SK-N-SH treated with all-trans-retinoic acid at 6 μM for 48 hours (cell line): ENCODE results near the gene KRT4.

Experiments
- ATAC-seq: fragments of 200-7000 bp; cut with Tn5 transposase; 3 replicates; pipeline ENCODE4 v1.9.1; 2020; ENCODE audit warnings: mild to moderate bottlenecking, moderate library complexity
- ARNTL ChIP-seq: fragments of 450-650 bp; formaldehyde crosslinking; IDR thresholded peaks from 2 replicates; pipeline ENCODE4 v1.5.0; 2020; ENCODE audit warnings: low read depth, mild to moderate bottlenecking, moderate library complexity, borderline replicate concordance
- CSDC2 ChIP-seq: fragments of 250-450 bp; sonication (Bioruptor Pico); IDR thresholded peaks from 2 replicates; pipeline ENCODE4 v1.5.0; 2020; ENCODE audit warnings: mild to moderate bottlenecking, moderate library complexity
- ESRRG ChIP-seq: fragments of 250-450 bp; sonication (Bioruptor Pico); IDR thresholded peaks from 2 replicates; pipeline ENCODE4 v1.6.1; 2021; ENCODE audit warnings: mild to moderate bottlenecking
- GLIS3 ChIP-seq: fragments of 250-450 bp; sonication (Bioruptor Pico); IDR thresholded peaks from 2 replicates; pipeline ENCODE4 v1.5.0; 2020; ENCODE audit warnings: mild to moderate bottlenecking, moderate library complexity
- ISL1 ChIP-seq: fragments of 250-450 bp; sonication (Bioruptor Pico); IDR thresholded peaks from 2 replicates; pipeline ENCODE4 v2.1.2; 2022; ENCODE audit warnings: mild to moderate bottlenecking, moderate library complexity
- OSR1 ChIP-seq: fragments of 250-450 bp; sonication (Bioruptor Pico); IDR thresholded peaks from 2 replicates; pipeline ENCODE4 v1.8.0; 2022; ENCODE audit warnings: moderate library complexity, mild to moderate bottlenecking, inconsistent platforms
- POU6F1 ChIP-seq: fragments of 250-450 bp; sonication (Bioruptor Pico); IDR thresholded peaks from 2 replicates; pipeline ENCODE4 v1.8.0; 2021; ENCODE audit warnings: low read depth, mild to moderate bottlenecking, moderate library complexity, borderline replicate concordance
- RARB ChIP-seq: fragments of 250-450 bp; sonication (Bioruptor Pico); IDR thresholded peaks from 2 replicates; pipeline ENCODE4 v1.8.0; 2021; ENCODE audit warnings: mild to moderate bottlenecking, moderate library complexity
- SNAI2 ChIP-seq: fragments of 250-450 bp; sonication (Bioruptor Pico); IDR thresholded peaks from 2 replicates; pipeline ENCODE4 v1.5.0; 2020; ENCODE audit warnings: mild to moderate bottlenecking, moderate library complexity
- TCF4 ChIP-seq: fragments of 250-450 bp; sonication (Bioruptor Pico); IDR thresholded peaks from 2 replicates; pipeline ENCODE4 v1.8.0; 2021; ENCODE audit warnings: mild to moderate bottlenecking, moderate library complexity, borderline replicate concordance
- TOX ChIP-seq: fragments of 250-450 bp; sonication (Bioruptor Pico); IDR thresholded peaks from 2 replicates; pipeline ENCODE4 v1.8.0; 2021; ENCODE audit warnings: mild to moderate bottlenecking, moderate library complexity, borderline replicate concordance
- TSHZ2 ChIP-seq: fragments of 250-450 bp; sonication (Bioruptor Pico); IDR thresholded peaks from 2 replicates; pipeline ENCODE4 v1.5.0; 2020; ENCODE audit warnings: mild to moderate bottlenecking, moderate library complexity
- ZC3H10 ChIP-seq: fragments of 250-450 bp; sonication (Bioruptor Pico); IDR thresholded peaks from 2 replicates; pipeline ENCODE4 v1.5.1; 2021; ENCODE audit warnings: mild to moderate bottlenecking, moderate library complexity
- ZFP3 ChIP-seq: fragments of 250-450 bp; sonication (Bioruptor Pico); IDR thresholded peaks from 2 replicates; pipeline ENCODE4 v1.5.0; 2020; ENCODE audit warnings: mild to moderate bottlenecking, moderate library complexity
- ZFP30 ChIP-seq: fragments of 450-650 bp; formaldehyde crosslinking; IDR thresholded peaks from 2 replicates; pipeline ENCODE4 v1.5.0; 2022; ENCODE audit warnings: mild to moderate bottlenecking, moderate library complexity
- ZNF565 ChIP-seq: fragments of 450-650 bp; formaldehyde crosslinking; conservative IDR thresholded peaks from 2 replicates; pipeline ENCODE4 v1.5.0; 2020; ENCODE audit warnings: low read depth, mild to moderate bottlenecking, moderate library complexity
- ZNF70 ChIP-seq: fragments of 450-650 bp; formaldehyde crosslinking; IDR thresholded peaks from 2 replicates; pipeline ENCODE4 v1.5.0; 2020; ENCODE audit warnings: mild to moderate bottlenecking, moderate library complexity
- ZNF8 ChIP-seq: fragments of 450-650 bp; formaldehyde crosslinking; IDR thresholded peaks from 2 replicates; pipeline ENCODE4 v1.5.0; 2020; ENCODE audit warnings: mild to moderate bottlenecking, moderate library complexity
- TF ChIP-seq, protein P1 (sequence below): fragments of 250-450 bp; sonication (Bioruptor Pico); IDR thresholded peaks from 2 replicates; pipeline ENCODE4 v1.5.1; 2021; ENCODE audit warnings: mild to moderate bottlenecking, moderate library complexity
- TF ChIP-seq, protein P2 (sequence below): fragments of 250-450 bp; sonication (Bioruptor Pico); IDR thresholded peaks from 2 replicates; pipeline ENCODE4 v1.5.1; 2020; ENCODE audit warnings: low read depth, mild to moderate bottlenecking, moderate library complexity
- TF ChIP-seq, protein P3 (sequence below): fragments of 250-450 bp; sonication (Bioruptor Pico); IDR thresholded peaks from 2 replicates; pipeline ENCODE4 v1.8.0; 2020; ENCODE audit warnings: mild to moderate bottlenecking, moderate library complexity, borderline replicate concordance

Gene KRT4

GRCh38 chr12:52817003-52817698, 3.2 kb upstream of the KRT4 start:
- TF ChIP-seq OSR1 (CRISPR knock-in tag): no peak
- no peak for TF ChIP-seq POU6F1 (CRISPR knock-in tag)
- no peak for TF ChIP-seq ZFP3 (CRISPR knock-in tag)
- no peak for TF ChIP-seq GLIS3 (CRISPR knock-in tag)
- TF ChIP-seq ZNF565 (CRISPR knock-in tag): no peak
- TF ChIP-seq ZNF70 (CRISPR knock-in tag): no peak
- TF ChIP-seq ISL1: no peak
- no peak for TF ChIP-seq ARNTL (CRISPR knock-in tag)
- TF ChIP-seq, protein P1, sequence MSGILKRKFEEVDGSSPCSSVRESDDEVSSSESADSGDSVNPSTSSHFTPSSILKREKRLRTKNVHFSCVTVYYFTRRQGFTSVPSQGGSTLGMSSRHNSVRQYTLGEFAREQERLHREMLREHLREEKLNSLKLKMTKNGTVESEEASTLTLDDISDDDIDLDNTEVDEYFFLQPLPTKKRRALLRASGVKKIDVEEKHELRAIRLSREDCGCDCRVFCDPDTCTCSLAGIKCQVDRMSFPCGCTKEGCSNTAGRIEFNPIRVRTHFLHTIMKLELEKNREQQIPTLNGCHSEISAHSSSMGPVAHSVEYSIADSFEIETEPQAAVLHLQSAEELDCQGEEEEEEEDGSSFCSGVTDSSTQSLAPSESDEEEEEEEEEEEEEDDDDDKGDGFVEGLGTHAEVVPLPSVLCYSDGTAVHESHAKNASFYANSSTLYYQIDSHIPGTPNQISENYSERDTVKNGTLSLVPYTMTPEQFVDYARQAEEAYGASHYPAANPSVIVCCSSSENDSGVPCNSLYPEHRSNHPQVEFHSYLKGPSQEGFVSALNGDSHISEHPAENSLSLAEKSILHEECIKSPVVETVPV: no peak
- TF ChIP-seq ZC3H10 (CRISPR knock-in tag): no peak
- TF ChIP-seq ZFP30: no peak
- no peak for ATAC-seq

GRCh38 chr12:52815676-52816588, 2.0 kb upstream of the KRT4 start:
- TF ChIP-seq ZFP3 (CRISPR knock-in tag) (no peak), SNAI2 (CRISPR knock-in tag) (no peak), RARB (CRISPR knock-in tag) (no peak), GLIS3 (CRISPR knock-in tag) (no peak), ESRRG (CRISPR knock-in tag) (no peak), OSR1 (CRISPR knock-in tag) (no peak), TOX (CRISPR knock-in tag) (no peak), ARNTL (CRISPR knock-in tag) (no peak), ZNF8 (CRISPR knock-in tag) (no peak), TCF4 (CRISPR knock-in tag) (no peak), TSHZ2 (CRISPR knock-in tag) (no peak), ZNF70 (CRISPR knock-in tag) (no peak), CSDC2 (CRISPR knock-in tag) (no peak)
- TF ChIP-seq, protein P2, sequence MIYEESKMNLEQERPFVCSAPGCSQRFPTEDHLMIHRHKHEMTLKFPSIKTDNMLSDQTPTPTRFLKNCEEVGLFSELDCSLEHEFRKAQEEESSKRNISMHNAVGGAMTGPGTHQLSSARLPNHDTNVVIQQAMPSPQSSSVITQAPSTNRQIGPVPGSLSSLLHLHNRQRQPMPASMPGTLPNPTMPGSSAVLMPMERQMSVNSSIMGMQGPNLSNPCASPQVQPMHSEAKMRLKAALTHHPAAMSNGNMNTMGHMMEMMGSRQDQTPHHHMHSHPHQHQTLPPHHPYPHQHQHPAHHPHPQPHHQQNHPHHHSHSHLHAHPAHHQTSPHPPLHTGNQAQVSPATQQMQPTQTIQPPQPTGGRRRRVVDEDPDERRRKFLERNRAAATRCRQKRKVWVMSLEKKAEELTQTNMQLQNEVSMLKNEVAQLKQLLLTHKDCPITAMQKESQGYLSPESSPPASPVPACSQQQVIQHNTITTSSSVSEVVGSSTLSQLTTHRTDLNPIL: no peak
- TF ChIP-seq, protein P3, sequence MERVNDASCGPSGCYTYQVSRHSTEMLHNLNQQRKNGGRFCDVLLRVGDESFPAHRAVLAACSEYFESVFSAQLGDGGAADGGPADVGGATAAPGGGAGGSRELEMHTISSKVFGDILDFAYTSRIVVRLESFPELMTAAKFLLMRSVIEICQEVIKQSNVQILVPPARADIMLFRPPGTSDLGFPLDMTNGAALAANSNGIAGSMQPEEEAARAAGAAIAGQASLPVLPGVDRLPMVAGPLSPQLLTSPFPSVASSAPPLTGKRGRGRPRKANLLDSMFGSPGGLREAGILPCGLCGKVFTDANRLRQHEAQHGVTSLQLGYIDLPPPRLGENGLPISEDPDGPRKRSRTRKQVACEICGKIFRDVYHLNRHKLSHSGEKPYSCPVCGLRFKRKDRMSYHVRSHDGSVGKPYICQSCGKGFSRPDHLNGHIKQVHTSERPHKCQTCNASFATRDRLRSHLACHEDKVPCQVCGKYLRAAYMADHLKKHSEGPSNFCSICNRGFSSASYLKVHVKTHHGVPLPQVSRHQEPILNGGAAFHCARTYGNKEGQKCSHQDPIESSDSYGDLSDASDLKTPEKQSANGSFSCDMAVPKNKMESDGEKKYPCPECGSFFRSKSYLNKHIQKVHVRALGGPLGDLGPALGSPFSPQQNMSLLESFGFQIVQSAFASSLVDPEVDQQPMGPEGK (CRISPR knock-in tag): no peak
- ATAC-seq: no peak
